Posterior cingulate gyrus (tissue), 11 donors: ENCODE measurements around the gene CACNA2D2.
A peak's percentile ranks its signal among the peaks of the same experiment; 100 is the strongest.

ENCODE experiments used
- DNase-seq, 10 donors: peaks; one replicate each; pipeline versions ENCODE4 v3.0.0 to v3.0.0-alpha.2; 2020 to 2021; ENCODE audit warnings: mixed read lengths in 3 of 10
- intact Hi-C: fragments of 100-400 bp; cut with DNase I; formaldehyde crosslinking; loops from one replicate; pipeline ENCODE4 v1.15.1; 2023

The CACNA2D2 gene

GRCh38 chr3:50503504-50504342 lies at the start of gene CACNA2D2:
CACNA2D2 (minus strand) TSS chr3:50503634; CDS start chr3:50503423, 211 bp downstream.
- intact Hi-C loops, result no loop called here

GRCh38 chr3:50552598-50552997 lies 49.2 kb upstream of the CACNA2D2 start:
- DNase-seq, result no peak
- intact Hi-C loops, result loop anchor here (5.0 kb wide), 1 partner anchor 180 kb away; no protein-coding TSS in a partner anchor

More at GRCh38 chr3:50503504-50504342, at the start of gene CACNA2D2:
- peak; percentile 21 to 96 (median 62) for DNase-seq

DNA sequence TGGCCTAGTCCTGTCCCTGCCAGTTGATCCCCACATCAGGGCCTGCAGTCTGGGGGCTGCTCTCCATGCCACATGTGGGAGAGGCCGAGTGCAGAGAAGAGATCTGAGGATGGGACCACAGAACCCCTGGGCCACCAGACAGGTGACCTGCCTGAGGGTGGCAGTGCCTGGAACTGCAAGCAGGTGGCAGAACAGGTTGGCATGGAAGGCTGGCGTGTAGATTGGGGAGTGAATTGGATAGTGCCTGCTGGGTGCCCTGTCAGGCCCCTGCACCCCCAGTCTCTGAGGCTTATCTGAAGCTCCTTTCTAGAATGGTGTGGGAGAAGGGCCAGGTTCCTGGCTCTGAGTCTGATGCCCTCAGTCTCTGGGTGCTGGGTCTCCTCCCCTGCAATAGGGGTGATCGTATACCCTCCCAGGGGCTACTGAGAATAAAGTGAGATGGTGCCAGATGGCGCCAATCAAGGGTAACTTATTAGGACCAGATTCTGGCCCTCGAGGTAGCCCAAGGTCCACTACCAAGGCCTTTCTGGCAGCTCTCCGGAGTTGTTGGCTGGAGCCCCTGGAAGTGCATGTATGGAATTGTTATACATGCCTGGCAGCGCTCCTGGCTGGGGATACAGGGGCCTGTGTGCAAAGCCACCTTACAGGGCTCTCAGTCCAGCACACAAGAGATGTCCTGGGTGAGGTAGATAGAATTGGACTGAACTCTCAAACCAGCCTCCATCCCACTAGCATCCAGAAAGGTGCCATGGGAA lies 48.4 kb upstream of the CACNA2D2 start:
- DNase-seq, result no peak
- intact Hi-C loops, result loop anchor here (5.0 kb wide), 1 partner anchor 180 kb away; no protein-coding TSS in a partner anchor

DNA sequence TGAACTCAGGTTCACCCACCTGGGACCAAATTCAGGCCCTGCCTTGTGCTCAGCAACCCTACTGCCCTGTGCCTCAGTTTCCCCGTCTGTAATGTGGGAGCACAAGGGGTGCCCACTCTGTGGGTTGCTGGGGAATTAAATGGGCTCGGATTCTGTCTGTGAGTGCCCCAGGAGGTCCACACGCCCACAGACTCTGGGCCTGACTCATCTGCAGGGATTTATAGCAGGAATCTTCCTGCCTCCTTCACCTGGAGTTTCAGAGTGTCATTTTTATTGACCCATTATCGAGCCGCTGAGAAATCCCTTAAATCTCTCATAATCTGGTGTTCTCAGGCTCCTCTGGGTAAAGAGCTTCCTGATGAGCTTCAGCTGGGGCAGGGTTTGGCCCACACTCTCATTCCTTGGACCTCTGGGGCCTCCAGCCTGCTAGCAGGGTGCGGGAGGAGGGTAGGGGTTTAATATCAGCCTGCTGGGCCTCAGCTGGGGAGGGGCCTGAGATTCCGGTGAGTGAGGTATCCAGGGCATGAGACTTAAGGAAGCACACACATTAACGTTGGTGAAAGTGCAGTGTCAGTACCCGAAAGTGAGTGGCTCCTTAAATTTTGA lies 47.7 kb upstream of the CACNA2D2 start:
- intact Hi-C loops, result loop anchor here (5.0 kb wide), 1 partner anchor 179 kb away; no protein-coding TSS in a partner anchor
- DNase-seq, result no peak

DNA sequence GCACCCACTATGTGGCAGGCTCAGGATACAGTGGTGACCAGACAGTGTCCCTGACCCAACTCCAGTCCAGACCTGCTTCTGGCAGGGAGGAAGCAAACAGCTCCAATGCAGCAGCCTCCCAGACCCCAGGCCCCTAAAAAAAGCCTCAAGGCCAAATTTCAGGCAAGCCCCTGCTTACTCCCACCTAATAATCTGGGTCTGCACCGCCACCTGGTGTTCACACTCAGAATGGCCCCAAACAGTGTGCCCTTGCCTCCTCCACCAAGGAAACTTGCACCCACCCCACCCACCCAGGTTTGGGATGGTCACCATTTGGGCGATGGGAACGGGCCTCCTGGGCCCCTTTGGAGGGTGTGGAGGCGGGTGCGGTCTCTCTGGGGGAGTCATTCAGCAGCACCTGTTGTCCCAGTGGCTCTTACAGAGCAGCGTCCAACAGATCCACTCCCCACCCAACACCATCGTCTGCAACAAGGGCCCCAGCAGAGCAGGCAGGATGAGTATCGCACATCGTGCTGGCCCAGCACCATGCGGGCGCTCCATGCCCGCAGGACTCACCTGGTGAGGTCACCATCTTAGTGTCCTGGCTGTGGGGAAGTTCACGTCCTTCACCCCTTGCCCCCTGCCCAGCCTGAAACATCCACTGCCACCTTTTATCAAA lies 46.8 kb upstream of the CACNA2D2 start:
- intact Hi-C loops, result loop anchor here (5.0 kb wide), 1 partner anchor 178 kb away; no protein-coding TSS in a partner anchor
- peak in 7 of 10 donors; percentile 46 to 90 (median 64) for DNase-seq

GRCh38 chr3:50549226-50549625 lies 45.8 kb upstream of the CACNA2D2 start:
- DNase-seq, result no peak
- intact Hi-C loops, result no loop called here

- intact Hi-C loops, result no loop called here
- no peak for DNase-seq
These were observed 42.3 kb upstream of the CACNA2D2 start for GRCh38 chr3:50545781-50546180.

- intact Hi-C loops, result loop anchor here (1.0 to 2.0 kb wide), 2 partner anchors 106 to 195 kb away; no protein-coding TSS in a partner anchor
- DNase-seq, result peak; percentile 52 to 95 (median 82)
These were observed 39.0 kb upstream of the CACNA2D2 start for GRCh38 chr3:50542177-50543034.

DNA sequence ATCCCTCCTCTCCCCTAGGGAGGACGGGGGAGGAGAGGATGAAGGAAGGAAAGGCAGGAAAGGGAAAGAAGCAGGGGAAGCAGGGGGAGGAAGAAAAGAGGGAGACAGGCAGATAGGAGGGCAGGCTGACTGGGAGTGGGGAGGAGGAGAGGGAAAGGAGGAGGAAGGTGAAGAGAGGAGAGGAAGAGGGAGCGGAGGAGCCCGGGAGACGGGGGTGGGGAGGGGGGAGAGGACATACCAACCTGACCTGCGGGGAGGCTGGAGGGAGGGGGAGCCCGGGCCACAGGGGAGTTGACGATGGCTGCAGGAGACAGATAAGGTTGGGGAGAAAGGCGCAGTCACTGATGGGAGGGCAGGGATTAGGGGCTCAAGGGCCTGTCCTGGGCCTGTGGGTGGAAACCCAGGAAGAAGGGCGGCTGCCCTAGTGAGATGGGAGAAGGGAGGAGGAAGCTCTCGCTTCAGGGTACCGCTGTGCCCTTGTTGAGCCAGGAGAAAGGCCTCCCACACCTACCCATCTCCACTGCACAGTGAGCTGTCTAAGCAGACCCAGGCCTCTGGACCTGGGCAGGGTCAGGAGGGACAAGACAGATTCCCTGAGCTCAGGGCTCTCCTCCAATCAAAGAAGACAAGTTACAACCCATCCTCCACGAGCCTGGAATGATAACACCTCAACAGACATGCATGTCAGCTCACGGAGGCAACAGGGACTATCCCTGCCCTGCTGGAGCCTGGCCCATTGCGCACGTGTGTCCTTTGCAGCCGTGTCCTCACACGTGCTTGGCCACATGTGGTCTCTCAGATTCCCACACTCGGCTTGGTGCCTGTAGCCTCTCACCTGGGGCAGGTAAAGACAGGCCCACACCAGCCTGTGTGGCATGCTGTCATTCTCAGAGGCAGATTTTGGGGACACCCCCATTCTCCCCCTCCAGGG lies 36.2 kb upstream of the CACNA2D2 start:
- intact Hi-C loops, result no loop called here
- DNase-seq, result no peak

DNA sequence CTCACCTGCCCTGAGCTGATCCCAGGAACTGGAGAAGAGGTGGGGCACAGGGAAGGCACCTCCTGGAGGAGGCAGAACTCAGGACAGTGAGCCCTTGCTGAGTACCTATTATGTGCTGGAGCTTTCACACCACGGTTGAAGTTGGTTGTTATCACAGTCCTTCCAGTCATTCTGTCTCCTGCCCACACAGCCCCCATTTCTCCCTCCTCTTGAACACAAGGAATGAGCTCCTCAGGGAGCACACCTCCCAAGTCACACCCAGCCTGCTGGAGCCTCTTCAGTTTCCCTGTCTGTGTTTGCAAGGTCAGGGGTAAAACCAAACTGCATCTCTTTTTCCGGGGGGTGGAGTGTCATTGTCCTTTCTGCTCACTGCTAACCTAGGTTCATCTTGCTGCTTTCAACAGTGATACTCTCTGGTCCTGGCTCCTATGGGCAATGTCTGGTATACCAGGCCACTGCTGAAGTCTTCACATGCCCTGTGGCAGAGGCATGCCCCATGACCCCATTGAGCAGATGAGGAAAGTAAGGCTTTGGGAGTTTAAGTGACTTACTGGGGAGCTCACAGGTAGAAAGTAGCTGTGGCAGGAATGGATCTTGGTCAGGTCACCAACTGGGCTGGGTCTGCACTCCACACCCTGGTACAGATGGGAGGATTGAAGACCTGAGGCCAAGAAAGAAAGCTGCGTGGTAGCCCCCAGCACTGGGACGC lies 34.1 kb upstream of the CACNA2D2 start:
- intact Hi-C loops, result no loop called here
- no peak for DNase-seq

DNA sequence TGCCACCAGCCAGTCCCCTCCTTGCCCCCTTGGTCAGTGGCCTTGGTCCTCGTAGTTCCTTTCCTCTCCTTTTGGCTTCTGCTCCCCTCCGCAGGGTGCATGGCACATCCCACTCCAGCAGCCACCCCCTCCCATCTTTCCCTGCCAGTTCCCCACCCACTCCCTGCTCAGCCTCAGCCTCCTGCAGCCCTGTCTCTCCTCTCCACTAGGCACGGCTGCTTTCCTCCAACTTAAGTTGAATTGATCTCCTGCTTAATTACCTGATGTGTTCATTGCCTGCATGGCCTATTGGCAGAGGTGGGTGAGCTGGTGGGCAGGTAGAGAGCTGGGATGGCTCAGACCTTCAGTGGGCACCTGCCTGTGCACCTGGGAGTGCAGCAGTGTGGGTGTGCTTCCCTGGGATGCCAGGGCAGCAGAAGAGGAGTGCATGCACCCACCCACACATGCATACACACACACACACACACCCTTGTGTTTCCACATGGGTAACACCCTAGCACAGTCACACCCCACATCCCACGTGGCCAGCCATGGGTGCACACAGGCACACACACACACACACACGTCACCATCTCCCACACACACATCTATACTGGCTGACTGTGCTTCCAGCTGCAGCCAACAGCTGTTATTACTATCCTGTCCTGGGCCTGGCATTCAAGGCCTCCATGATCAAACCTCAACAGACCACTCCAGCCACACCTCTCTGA lies 33.2 kb upstream of the CACNA2D2 start:
- intact Hi-C loops, result no loop called here
- DNase-seq, result peak in 6 of 10 donors; percentile 15 to 90 (median 70)

DNA sequence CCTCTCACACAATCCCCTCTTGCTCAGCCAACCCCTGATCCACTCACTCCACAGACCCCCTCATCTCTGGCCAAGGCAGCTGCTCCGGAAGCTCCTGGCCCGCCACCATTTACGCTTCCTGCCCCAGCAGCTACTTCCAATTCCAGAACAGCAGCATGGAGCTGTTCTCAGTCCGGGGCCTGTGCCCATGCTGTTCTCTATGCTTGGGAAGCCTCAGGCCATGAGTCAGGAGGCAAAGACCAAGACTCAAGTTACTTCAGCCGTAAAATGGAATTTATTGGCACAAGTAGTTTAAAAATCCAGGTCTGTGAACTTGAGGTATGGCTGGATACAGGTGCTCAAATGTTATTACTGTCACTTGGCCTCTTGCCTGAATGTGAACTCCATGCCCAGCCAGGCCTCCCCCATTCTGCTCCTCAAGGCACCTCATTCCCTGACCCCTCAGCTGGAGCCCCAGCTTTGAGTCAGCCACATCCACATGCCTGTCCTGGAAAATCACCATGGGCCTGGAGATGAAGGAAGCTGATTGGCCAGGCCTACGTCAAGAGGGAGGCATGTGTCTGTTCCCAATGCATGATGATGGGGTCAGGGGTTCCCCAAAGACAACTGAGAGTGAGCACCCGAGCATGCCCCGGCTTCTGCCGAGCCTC lies 31.4 kb upstream of the CACNA2D2 start:
- DNase-seq, result no peak

DNA sequence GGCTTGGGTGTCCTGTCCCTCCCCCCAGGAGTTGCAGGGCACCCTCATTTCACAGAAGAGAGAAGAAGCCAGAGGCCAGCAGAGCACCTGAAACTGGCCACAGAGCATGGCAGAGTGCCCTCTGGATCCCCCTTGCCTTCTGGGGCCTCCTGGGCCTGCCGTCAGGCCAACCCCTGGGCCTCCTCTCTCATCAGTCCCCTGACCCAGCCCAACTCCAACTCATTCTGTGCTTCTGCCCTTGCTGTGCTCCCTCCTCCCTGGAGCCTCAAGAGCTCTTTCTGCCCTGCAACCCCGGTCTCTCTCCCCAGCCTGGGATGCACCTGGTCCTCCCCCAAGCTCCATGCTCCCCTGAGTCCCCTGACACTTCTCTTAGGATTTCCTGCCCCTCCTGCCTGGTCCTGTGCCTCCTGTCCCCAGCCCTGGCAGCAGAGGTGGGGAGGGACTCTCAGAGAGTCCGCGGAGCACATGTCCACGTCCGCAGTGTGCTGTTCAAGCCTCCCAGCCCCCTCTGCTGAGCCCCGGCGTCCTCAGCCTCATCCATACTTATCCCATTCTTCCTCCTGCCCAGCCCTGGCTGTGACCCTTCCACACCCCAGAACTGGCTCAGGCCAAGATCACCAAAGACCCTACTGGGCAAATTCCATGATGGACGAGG lies 30.5 kb upstream of the CACNA2D2 start:
- no peak for DNase-seq
- intact Hi-C loops, result no loop called here

More for the DNA sequence above, 31.4 kb upstream of the CACNA2D2 start:
- intact Hi-C loops, result no loop called here

- intact Hi-C loops, result no loop called here
- no peak for DNase-seq
These were observed 29.9 kb upstream of the CACNA2D2 start for GRCh38 chr3:50533316-50533715.

DNA sequence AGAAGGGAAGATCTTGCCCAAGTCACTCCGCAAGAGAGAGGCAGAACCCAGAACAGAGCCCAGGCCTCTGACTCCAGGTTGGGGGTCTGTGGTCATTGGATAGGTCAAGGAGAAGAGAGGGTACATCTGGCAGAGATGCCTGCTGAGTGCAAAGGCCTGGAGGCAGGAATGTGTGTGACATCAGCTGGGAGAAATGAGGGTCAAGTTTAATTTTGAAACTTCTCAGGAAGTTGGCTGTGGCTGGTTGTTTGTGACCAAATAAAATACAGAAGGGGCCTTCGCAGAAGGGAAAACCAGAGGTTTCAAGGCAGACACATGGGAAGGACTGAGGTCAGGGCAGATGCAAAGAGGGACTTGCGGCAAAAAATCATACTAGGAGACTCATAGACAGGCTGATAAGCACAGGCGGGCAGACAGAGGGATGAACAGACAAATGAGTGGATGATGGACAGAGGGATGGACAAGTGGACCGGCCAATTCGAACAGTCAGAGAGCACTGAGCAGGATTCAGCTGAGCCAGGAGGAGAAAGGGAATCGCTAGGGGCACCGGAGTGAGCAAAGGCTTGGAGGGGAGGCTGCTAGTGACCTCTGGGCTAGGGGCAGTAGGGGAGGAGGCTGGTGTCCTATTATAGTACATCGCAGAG lies 28.8 kb upstream of the CACNA2D2 start:
- intact Hi-C loops, result no loop called here
- no peak for DNase-seq
